HEK293 (cell line): ENCODE data around the gene KLF7.
A peak's percentile ranks its signal among the peaks of the same experiment; 100 is the strongest.

Experiments used
- EGR2 ChIP-seq: fragments of 450-650 bp; formaldehyde crosslinking; IDR thresholded peaks from 2 replicates; pipeline ENCODE4 v1.5.1; 2016; ENCODE audit warnings: low read depth, missing biosample characterization, missing genetic modification characterization
- GLI4 ChIP-seq: fragments of 450-650 bp; formaldehyde crosslinking; IDR thresholded peaks from 2 replicates; pipeline ENCODE4 v1.5.1; 2016; ENCODE audit warnings: missing biosample characterization, missing genetic modification characterization
- HOXC10 ChIP-seq: sonication (generic); formaldehyde crosslinking; IDR thresholded peaks from 2 replicates; pipeline ENCODE4 v1.8.1; 2023; ENCODE audit warnings: mild to moderate bottlenecking, missing genetic modification reagents
- OSR2 ChIP-seq: fragments of 450-650 bp; formaldehyde crosslinking; IDR thresholded peaks from 2 replicates; pipeline ENCODE4 v1.5.1; 2016; ENCODE audit warnings: missing biosample characterization, missing genetic modification characterization
- PRDM1 ChIP-seq: fragments of 450-650 bp; formaldehyde crosslinking; IDR thresholded peaks from 2 replicates; pipeline ENCODE4; 2016; ENCODE audit warnings: missing biosample characterization, missing genetic modification characterization
- SP3 ChIP-seq: fragments of 450-650 bp; formaldehyde crosslinking; IDR thresholded peaks from 2 replicates; pipeline ENCODE4 v1.5.1; 2016; ENCODE audit warnings: missing biosample characterization, missing genetic modification characterization
- ZFHX2 ChIP-seq: fragments of 450-650 bp; formaldehyde crosslinking; conservative IDR thresholded peaks from 2 replicates; pipeline ENCODE4 v1.5.1; 2016; ENCODE audit warnings: missing biosample characterization, missing genetic modification characterization
- ZNF10 ChIP-seq: fragments of 450-650 bp; formaldehyde crosslinking; IDR thresholded peaks from 2 replicates; pipeline ENCODE4 v1.5.1; 2017; ENCODE audit warnings: missing biosample characterization, missing genetic modification characterization
- ZNF132 ChIP-seq: fragments of 450-650 bp; formaldehyde crosslinking; IDR thresholded peaks from 2 replicates; pipeline ENCODE4 v1.5.1; 2017; ENCODE audit warnings: missing biosample characterization, missing genetic modification characterization, borderline replicate concordance
- ZNF274 ChIP-seq, 2 experiments: fragments of 200-500 bp in 1 of 2; fragments of 450-650 bp in 1 of 2; sonication (Bioruptor generic) in 1 of 2; formaldehyde crosslinking in 1 of 2; IDR thresholded peaks; 2 replicates each; pipeline versions ENCODE4 v1.5.1 to v1.6.1; 2014 to 2016; ENCODE audit warnings: borderline replicate concordance in 1 of 2, inconsistent platforms in 1 of 2, low read length in 1 of 2, missing biosample characterization in 1 of 2, missing genetic modification characterization in 1 of 2
- ZNF366 ChIP-seq: fragments of 450-650 bp; formaldehyde crosslinking; conservative IDR thresholded peaks from 2 replicates; pipeline ENCODE4 v1.5.1; 2016; ENCODE audit warnings: missing biosample characterization, missing genetic modification characterization
- ZNF585B ChIP-seq: fragments of 450-650 bp; formaldehyde crosslinking; IDR thresholded peaks from 2 replicates; pipeline ENCODE4 v1.5.1; 2016; ENCODE audit warnings: missing biosample characterization, missing genetic modification characterization
- ZNF600 ChIP-seq: fragments of 450-650 bp; formaldehyde crosslinking; IDR thresholded peaks from 2 replicates; pipeline ENCODE4 v1.5.1; 2016; ENCODE audit warnings: missing biosample characterization, missing genetic modification characterization
- ZNF785 ChIP-seq: fragments of 450-650 bp; formaldehyde crosslinking; IDR thresholded peaks from 2 replicates; pipeline ENCODE4 v1.5.1; 2016; ENCODE audit warnings: missing biosample characterization, missing genetic modification characterization
- TF ChIP-seq, protein P1 (sequence below): fragments of 450-650 bp; formaldehyde crosslinking; IDR thresholded peaks from 2 replicates; pipeline ENCODE4 v1.5.1; 2017; ENCODE audit warnings: missing biosample characterization, missing genetic modification characterization
- TF ChIP-seq, protein P2 (sequence below): fragments of 450-650 bp; formaldehyde crosslinking; optimal IDR thresholded peaks from 2 replicates; pipeline ENCODE3; 2016; ENCODE audit warnings: missing biosample characterization, mild to moderate bottlenecking, missing genetic modification characterization
- TF ChIP-seq, protein P3 (sequence below): fragments of 450-650 bp; formaldehyde crosslinking; IDR thresholded peaks from 2 replicates; pipeline ENCODE4 v1.5.1; 2017; ENCODE audit warnings: missing biosample characterization, missing genetic modification characterization
- TF ChIP-seq, protein P4 (sequence below): fragments of 450-650 bp; formaldehyde crosslinking; IDR thresholded peaks from 2 replicates; pipeline ENCODE4 v1.5.1; 2016; ENCODE audit warnings: missing biosample characterization, missing genetic modification characterization
- TF ChIP-seq, protein P5 (sequence below): fragments of 450-650 bp; formaldehyde crosslinking; IDR thresholded peaks from 2 replicates; pipeline ENCODE4 v1.5.1; 2016; ENCODE audit warnings: missing biosample characterization, missing genetic modification characterization
- TF ChIP-seq, protein P6 (sequence below): fragments of 450-650 bp; formaldehyde crosslinking; IDR thresholded peaks from 2 replicates; pipeline ENCODE4 v1.5.1; 2016; ENCODE audit warnings: missing biosample characterization, missing genetic modification characterization
- TF ChIP-seq, protein P7 (sequence below): fragments of 450-650 bp; formaldehyde crosslinking; IDR thresholded peaks from 2 replicates; pipeline ENCODE4 v1.5.1; 2016; ENCODE audit warnings: missing biosample characterization, missing genetic modification characterization
- TF ChIP-seq, protein P8 (sequence below): fragments of 450-650 bp; formaldehyde crosslinking; IDR thresholded peaks from 2 replicates; pipeline ENCODE4 v1.5.1; 2016; ENCODE audit warnings: missing biosample characterization, missing genetic modification characterization

KLF7 gene

DNA sequence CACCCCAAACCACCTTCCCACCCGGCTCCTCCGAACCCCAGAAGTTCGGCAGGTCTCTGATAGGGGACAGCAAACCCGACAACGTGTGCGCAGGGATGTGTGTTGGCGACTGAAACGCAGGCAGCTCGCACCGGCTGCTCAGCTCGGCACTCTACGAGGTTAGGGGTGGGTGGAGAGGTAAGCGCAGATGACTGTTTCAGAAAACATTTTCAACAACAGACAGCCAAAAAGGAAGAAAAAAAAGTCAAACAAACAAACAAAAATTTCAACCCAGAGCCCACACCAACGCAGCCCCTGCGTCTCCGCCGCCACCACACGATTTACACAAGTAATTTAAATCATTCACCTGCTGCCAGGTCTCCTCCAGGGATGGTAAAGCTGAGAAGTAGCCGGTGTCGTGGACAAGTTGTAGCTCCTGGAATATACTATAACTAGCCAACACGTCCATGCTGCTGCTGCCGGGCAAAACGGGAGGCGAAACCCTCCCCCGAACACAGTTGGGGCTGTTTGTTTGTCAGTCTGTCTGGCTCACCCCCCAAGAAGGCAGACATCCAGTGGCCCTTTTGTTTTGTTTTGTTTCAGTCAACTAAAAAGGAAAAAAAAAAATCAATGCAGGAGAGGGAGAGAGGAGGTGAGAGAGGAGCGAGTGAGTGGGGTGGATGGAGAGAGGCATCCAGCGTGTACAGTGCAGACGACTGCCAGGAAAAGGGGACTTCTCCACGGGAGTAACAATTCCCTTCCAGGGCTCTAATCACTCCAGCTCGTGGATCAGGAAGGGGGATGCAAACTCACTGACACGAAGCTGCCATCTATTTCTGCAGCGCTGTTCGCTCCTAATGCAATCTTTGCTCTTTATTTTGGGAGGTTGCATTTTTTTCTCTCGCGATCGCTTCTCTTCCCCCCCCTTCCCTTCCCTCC lies at the start of gene KLF7 (continued):
- TF ChIP-seq, protein P1, sequence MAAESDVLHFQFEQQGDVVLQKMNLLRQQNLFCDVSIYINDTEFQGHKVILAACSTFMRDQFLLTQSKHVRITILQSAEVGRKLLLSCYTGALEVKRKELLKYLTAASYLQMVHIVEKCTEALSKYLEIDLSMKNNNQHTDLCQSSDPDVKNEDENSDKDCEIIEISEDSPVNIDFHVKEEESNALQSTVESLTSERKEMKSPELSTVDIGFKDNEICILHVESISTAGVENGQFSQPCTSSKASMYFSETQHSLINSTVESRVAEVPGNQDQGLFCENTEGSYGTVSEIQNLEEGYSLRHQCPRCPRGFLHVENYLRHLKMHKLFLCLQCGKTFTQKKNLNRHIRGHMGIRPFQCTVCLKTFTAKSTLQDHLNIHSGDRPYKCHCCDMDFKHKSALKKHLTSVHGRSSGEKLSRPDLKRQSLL (tag by site-specific recombination) = no peak
- 0 out of 2 replicates have a peak, but pooled peaks have one; percentile 31 for TF ChIP-seq ZNF366
- TF ChIP-seq, protein P2, sequence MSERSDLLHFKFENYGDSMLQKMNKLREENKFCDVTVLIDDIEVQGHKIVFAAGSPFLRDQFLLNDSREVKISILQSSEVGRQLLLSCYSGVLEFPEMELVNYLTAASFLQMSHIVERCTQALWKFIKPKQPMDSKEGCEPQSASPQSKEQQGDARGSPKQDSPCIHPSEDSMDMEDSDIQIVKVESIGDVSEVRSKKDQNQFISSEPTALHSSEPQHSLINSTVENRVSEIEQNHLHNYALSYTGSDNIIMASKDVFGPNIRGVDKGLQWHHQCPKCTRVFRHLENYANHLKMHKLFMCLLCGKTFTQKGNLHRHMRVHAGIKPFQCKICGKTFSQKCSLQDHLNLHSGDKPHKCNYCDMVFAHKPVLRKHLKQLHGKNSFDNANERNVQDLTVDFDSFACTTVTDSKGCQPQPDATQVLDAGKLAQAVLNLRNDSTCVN (tag by site-specific recombination) = no peak
- TF ChIP-seq GLI4 (tag by site-specific recombination) = no peak
- TF ChIP-seq ZNF785 (tag by site-specific recombination) = no peak
- TF ChIP-seq, protein P3, sequence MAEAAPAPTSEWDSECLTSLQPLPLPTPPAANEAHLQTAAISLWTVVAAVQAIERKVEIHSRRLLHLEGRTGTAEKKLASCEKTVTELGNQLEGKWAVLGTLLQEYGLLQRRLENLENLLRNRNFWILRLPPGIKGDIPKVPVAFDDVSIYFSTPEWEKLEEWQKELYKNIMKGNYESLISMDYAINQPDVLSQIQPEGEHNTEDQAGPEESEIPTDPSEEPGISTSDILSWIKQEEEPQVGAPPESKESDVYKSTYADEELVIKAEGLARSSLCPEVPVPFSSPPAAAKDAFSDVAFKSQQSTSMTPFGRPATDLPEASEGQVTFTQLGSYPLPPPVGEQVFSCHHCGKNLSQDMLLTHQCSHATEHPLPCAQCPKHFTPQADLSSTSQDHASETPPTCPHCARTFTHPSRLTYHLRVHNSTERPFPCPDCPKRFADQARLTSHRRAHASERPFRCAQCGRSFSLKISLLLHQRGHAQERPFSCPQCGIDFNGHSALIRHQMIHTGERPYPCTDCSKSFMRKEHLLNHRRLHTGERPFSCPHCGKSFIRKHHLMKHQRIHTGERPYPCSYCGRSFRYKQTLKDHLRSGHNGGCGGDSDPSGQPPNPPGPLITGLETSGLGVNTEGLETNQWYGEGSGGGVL (tag by site-specific recombination) = peak; percentile 80
- TF ChIP-seq SP3 (tag by site-specific recombination) = no peak
- TF ChIP-seq, protein P4, sequence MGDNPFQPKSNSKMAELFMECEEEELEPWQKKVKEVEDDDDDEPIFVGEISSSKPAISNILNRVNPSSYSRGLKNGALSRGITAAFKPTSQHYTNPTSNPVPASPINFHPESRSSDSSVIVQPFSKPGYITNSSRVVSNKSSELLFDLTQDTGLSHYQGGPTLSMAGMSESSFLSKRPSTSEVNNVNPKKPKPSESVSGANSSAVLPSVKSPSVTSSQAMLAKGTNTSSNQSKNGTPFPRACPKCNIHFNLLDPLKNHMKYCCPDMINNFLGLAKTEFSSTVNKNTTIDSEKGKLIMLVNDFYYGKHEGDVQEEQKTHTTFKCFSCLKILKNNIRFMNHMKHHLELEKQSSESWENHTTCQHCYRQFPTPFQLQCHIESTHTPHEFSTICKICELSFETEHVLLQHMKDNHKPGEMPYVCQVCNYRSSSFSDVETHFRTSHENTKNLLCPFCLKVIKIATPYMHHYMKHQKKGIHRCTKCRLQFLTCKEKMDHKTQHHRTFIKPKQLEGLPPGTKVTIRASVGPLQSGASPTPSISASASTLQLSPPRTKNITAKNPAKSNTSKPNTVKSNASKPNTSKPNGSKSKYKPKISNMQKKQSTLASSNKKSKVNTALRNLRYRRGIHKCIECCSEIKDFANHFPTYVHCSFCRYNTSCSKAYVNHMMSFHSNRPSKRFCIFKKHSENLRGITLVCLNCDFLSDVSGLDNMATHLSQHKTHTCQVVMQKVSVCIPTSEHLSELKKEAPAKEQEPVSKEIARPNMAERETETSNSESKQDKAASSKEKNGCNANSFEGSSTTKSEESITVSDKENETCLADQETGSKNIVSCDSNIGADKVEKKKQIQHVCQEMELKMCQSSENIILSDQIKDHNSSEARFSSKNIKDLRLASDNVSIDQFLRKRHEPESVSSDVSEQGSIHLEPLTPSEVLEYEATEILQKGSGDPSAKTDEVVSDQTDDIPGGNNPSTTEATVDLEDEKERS (tag by site-specific recombination) = no peak
- no peak for TF ChIP-seq ZNF274 (IDR thresholded peaks at IDR 0.05; ENCODE audit: low read length)
- TF ChIP-seq ZNF274 (tag by site-specific recombination; IDR thresholded peaks at IDR 0.05; ENCODE audit: borderline replicate concordance) = no peak
- TF ChIP-seq OSR2 (tag by site-specific recombination) = no peak
- TF ChIP-seq, protein P5, sequence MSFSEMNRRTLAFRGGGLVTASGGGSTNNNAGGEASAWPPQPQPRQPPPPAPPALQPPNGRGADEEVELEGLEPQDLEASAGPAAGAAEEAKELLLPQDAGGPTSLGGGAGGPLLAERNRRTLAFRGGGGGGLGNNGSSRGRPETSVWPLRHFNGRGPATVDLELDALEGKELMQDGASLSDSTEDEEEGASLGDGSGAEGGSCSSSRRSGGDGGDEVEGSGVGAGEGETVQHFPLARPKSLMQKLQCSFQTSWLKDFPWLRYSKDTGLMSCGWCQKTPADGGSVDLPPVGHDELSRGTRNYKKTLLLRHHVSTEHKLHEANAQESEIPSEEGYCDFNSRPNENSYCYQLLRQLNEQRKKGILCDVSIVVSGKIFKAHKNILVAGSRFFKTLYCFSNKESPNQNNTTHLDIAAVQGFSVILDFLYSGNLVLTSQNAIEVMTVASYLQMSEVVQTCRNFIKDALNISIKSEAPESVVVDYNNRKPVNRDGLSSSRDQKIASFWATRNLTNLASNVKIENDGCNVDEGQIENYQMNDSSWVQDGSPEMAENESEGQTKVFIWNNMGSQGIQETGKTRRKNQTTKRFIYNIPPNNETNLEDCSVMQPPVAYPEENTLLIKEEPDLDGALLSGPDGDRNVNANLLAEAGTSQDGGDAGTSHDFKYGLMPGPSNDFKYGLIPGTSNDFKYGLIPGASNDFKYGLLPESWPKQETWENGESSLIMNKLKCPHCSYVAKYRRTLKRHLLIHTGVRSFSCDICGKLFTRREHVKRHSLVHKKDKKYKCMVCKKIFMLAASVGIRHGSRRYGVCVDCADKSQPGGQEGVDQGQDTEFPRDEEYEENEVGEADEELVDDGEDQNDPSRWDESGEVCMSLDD (tag by site-specific recombination) = no peak
- no peak for TF ChIP-seq ZNF132 (tag by site-specific recombination)
- peak; percentile 38; the same call in 1 of the 2 replicates for TF ChIP-seq EGR2 (tag by site-specific recombination)
- TF ChIP-seq HOXC10 (CRISPR knock-in tag) = no peak
- TF ChIP-seq ZNF600 (tag by site-specific recombination) = no peak
- TF ChIP-seq ZNF585B (tag by site-specific recombination) = no peak
- TF ChIP-seq, protein P6, sequence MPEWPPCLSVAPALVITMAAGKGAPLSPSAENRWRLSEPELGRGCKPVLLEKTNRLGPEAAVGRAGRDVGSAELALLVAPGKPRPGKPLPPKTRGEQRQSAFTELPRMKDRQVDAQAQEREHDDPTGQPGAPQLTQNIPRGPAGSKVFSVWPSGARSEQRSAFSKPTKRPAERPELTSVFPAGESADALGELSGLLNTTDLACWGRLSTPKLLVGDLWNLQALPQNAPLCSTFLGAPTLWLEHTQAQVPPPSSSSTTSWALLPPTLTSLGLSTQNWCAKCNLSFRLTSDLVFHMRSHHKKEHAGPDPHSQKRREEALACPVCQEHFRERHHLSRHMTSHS (tag by site-specific recombination) = no peak
- no peak for TF ChIP-seq ZNF10 (tag by site-specific recombination)
- TF ChIP-seq, protein P7, sequence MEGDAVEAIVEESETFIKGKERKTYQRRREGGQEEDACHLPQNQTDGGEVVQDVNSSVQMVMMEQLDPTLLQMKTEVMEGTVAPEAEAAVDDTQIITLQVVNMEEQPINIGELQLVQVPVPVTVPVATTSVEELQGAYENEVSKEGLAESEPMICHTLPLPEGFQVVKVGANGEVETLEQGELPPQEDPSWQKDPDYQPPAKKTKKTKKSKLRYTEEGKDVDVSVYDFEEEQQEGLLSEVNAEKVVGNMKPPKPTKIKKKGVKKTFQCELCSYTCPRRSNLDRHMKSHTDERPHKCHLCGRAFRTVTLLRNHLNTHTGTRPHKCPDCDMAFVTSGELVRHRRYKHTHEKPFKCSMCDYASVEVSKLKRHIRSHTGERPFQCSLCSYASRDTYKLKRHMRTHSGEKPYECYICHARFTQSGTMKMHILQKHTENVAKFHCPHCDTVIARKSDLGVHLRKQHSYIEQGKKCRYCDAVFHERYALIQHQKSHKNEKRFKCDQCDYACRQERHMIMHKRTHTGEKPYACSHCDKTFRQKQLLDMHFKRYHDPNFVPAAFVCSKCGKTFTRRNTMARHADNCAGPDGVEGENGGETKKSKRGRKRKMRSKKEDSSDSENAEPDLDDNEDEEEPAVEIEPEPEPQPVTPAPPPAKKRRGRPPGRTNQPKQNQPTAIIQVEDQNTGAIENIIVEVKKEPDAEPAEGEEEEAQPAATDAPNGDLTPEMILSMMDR (tag by site-specific recombination) = no peak
- TF ChIP-seq, protein P8, sequence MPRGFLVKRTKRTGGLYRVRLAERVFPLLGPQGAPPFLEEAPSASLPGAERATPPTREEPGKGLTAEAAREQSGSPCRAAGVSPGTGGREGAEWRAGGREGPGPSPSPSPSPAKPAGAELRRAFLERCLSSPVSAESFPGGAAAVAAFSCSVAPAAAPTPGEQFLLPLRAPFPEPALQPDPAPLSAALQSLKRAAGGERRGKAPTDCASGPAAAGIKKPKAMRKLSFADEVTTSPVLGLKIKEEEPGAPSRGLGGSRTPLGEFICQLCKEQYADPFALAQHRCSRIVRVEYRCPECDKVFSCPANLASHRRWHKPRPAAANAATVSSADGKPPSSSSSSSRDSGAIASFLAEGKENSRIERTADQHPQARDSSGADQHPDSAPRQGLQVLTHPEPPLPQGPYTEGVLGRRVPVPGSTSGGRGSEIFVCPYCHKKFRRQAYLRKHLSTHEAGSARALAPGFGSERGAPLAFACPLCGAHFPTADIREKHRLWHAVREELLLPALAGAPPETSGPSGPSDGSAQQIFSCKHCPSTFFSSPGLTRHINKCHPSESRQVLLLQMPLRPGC (tag by site-specific recombination) = no peak
- TF ChIP-seq ZFHX2 (tag by site-specific recombination) = peak; percentile 37; the same call in 1 of the 2 replicates
- TF ChIP-seq PRDM1 (tag by site-specific recombination) = peak; percentile 47; the same call in 1 of the 2 replicates
